H9 (cell line): Measurements from ENCODE around the gene BLOC1S1. TPM values are rescaled to one million over a fixed set of nuclear protein-coding genes. Genes with fewer than 3 reads are reported as not detected.

ENCODE experiments used
- DNase-seq: peaks from one replicate; pipeline ENCODE4 v3.0.0-alpha.2; 2017
- H2AFZ ChIP-seq: one replicate; pipeline ENCODE4 v1.6.1; 2013; ENCODE audit warnings: mild to moderate bottlenecking, low read length, control low read depth, moderate library complexity
- H2AK5ac ChIP-seq: 2 replicates; pipeline ENCODE4 v1.6.1; 2013; ENCODE audit warnings: low read length, control low read depth, mixed read lengths; ENCODE audit not compliant: insufficient read length
- H2BK120ac ChIP-seq: one replicate; pipeline ENCODE4 v1.6.1; 2013; ENCODE audit warnings: low read depth, mild to moderate bottlenecking, low read length, control low read depth, inconsistent platforms; ENCODE audit not compliant: poor library complexity, severe bottlenecking
- H2BK12ac ChIP-seq: 2 replicates; pipeline ENCODE4 v1.6.1; 2013; ENCODE audit warnings: low read length, control low read depth, mixed read lengths, low read depth; ENCODE audit not compliant: insufficient read length
- H2BK15ac ChIP-seq: 2 replicates; pipeline ENCODE4 v1.6.1; 2013; ENCODE audit warnings: low read depth, low read length, control low read depth
- H2BK20ac ChIP-seq: one replicate; pipeline ENCODE4 v1.6.1; 2013; ENCODE audit warnings: low read depth, mild to moderate bottlenecking, low read length, control low read depth, inconsistent platforms; ENCODE audit not compliant: poor library complexity, severe bottlenecking
- H2BK5ac ChIP-seq: 2 replicates; pipeline ENCODE4 v1.6.1; 2013; ENCODE audit warnings: low read length, control low read depth, mixed read lengths; ENCODE audit not compliant: insufficient read length
- H3K14ac ChIP-seq: 2 replicates; pipeline ENCODE4 v1.6.1; 2013; ENCODE audit warnings: low read length, control low read depth; ENCODE audit not compliant: insufficient read depth
- H3K18ac ChIP-seq: 2 replicates; pipeline ENCODE4 v1.6.1; 2013; ENCODE audit warnings: low read depth, mild to moderate bottlenecking, mixed read lengths, low read length, control low read depth; ENCODE audit not compliant: insufficient read length
- H3K23ac ChIP-seq: 2 replicates; pipeline ENCODE4 v1.6.1; 2013; ENCODE audit warnings: low read length, control low read depth, mixed read lengths, low read depth; ENCODE audit not compliant: insufficient read length
- H3K23me2 ChIP-seq: 2 replicates; pipeline ENCODE4 v1.6.1; 2013; ENCODE audit warnings: low read depth, mild to moderate bottlenecking, mixed read lengths, low read length, control low read depth; ENCODE audit not compliant: insufficient read length, poor library complexity, severe bottlenecking
- H3K27ac ChIP-seq: 2 replicates; pipeline ENCODE4 v1.5.1; 2013; ENCODE audit warnings: low read length, control low read depth, mixed read lengths, low read depth; ENCODE audit not compliant: insufficient read length
- H3K27me3 ChIP-seq: 2 replicates; pipeline ENCODE4 v1.6.1; 2013; ENCODE audit warnings: low read length, control low read depth, inconsistent platforms; ENCODE audit not compliant: insufficient read depth
- H3K4ac ChIP-seq: 2 replicates; pipeline ENCODE4 v1.6.1; 2013; ENCODE audit warnings: low read depth, mild to moderate bottlenecking, control low read depth, inconsistent platforms, low read length, moderate library complexity
- H3K4me1 ChIP-seq: 2 replicates; pipeline ENCODE4 v1.6.1; 2013; ENCODE audit warnings: low read length, control low read depth, inconsistent platforms; ENCODE audit not compliant: insufficient read depth
- H3K4me2 ChIP-seq: 2 replicates; pipeline ENCODE4 v1.6.1; 2013; ENCODE audit warnings: low read length, control low read depth, mixed read lengths; ENCODE audit not compliant: insufficient read length, insufficient read depth
- H3K56ac ChIP-seq: 2 replicates; pipeline ENCODE4 v1.6.1; 2013; ENCODE audit warnings: low read depth, mild to moderate bottlenecking, mixed read lengths, low read length, control low read depth; ENCODE audit not compliant: insufficient read length
- H3K79me1 ChIP-seq: 2 replicates; pipeline ENCODE4 v1.6.1; 2013; ENCODE audit warnings: low read depth, mild to moderate bottlenecking, moderate library complexity, low read length, control low read depth, inconsistent platforms; ENCODE audit not compliant: insufficient read depth, poor library complexity, severe bottlenecking
- H3K79me2 ChIP-seq: 2 replicates; pipeline ENCODE4 v1.6.1; 2013; ENCODE audit warnings: low read length, control low read depth, inconsistent platforms; ENCODE audit not compliant: insufficient read depth
- H3K9ac ChIP-seq: 2 replicates; pipeline ENCODE4 v1.6.1; 2013; ENCODE audit warnings: low read length, control low read depth, mixed read lengths; ENCODE audit not compliant: insufficient read length; ENCODE audit errors: extremely low read depth
- H3K9me3 ChIP-seq: one replicate; pipeline ENCODE4 v1.6.1; 2013; ENCODE audit warnings: low read depth, low read length, inconsistent platforms; ENCODE audit not compliant: control insufficient read depth
- H3T11ph ChIP-seq: one replicate; pipeline ENCODE4 v1.6.1; 2013; ENCODE audit warnings: mild to moderate bottlenecking, low read length, control low read depth, inconsistent platforms
- H4K20me1 ChIP-seq: one replicate; pipeline ENCODE4 v1.6.1; 2013; ENCODE audit not compliant: control insufficient read depth, insufficient read length, insufficient read depth
- H4K5ac ChIP-seq: 2 replicates; pipeline ENCODE4 v1.6.1; 2013; ENCODE audit warnings: low read depth, mild to moderate bottlenecking, mixed read lengths, low read length, control low read depth; ENCODE audit not compliant: insufficient read length
- H4K8ac ChIP-seq: replicated peaks from 2 replicates; pipeline ENCODE4 v1.6.1; 2013; ENCODE audit warnings: low read length, control low read depth, mixed read lengths, low read depth; ENCODE audit not compliant: insufficient read length
- H4K91ac ChIP-seq: 2 replicates; pipeline ENCODE4 v1.6.1; 2013; ENCODE audit warnings: low read depth, mild to moderate bottlenecking, moderate library complexity, mixed read lengths, low read length, control low read depth; ENCODE audit not compliant: insufficient read length
- H3K27ac Mint-ChIP-seq, 3 experiments: 2 replicates in 2 of 3; 3 replicates in 1 of 3; pipeline ENCODE4 v1.8.0; 2020 to 2021; ENCODE audit warnings: mixed read lengths in 3 of 3, mild to moderate bottlenecking in 1 of 3, moderate library complexity in 1 of 3
- H3K27me3 Mint-ChIP-seq: 2 replicates; pipeline ENCODE4 v1.8.0; 2021; ENCODE audit warnings: low read depth, mild to moderate bottlenecking, moderate library complexity, mixed read lengths
- H3K36me3 Mint-ChIP-seq, 3 experiments: 2 replicates in 2 of 3; 3 replicates in 1 of 3; pipeline ENCODE4 v1.8.0; 2020 to 2021; ENCODE audit warnings: low read depth in 3 of 3, mixed read lengths in 3 of 3; ENCODE audit not compliant: insufficient read depth in 1 of 3
- H3K4me1 Mint-ChIP-seq, 2 experiments: 2 replicates each; pipeline ENCODE4 v1.8.0; 2020; ENCODE audit warnings: mixed read lengths in 2 of 2
- H3K4me3 Mint-ChIP-seq, 2 experiments: 2 replicates in 1 of 2; 3 replicates in 1 of 2; pipeline ENCODE4 v1.8.0; 2020 to 2021; ENCODE audit warnings: mild to moderate bottlenecking in 2 of 2, mixed read lengths in 2 of 2, moderate library complexity in 1 of 2
- H3K9me3 Mint-ChIP-seq, 2 experiments: 2 replicates in 1 of 2; 3 replicates in 1 of 2; pipeline ENCODE4 v1.8.0; 2020; ENCODE audit warnings: mild to moderate bottlenecking in 2 of 2, mixed read lengths in 2 of 2, moderate library complexity in 1 of 2
- WGBS: extraction: QIAGEN DNeasy Blood & Tissue Kit; methylation state at CpG from one replicate; pipeline ENCODE4 v1.1.7; 2013; ENCODE audit warnings: missing lambda C conversion rate, low lambda C conversion rate, mixed read lengths; ENCODE audit not compliant: insufficient read length; ENCODE audit errors: extremely low coverage; 5-methylcytosine and 5-hydroxymethylcytosine counted together
- total RNA-seq: library from RNA; stranded (reverse); gene quantifications from 2 replicates; pipeline ENCODE4 v1.2.1, GENCODE V29; 2021
- TF ChIP-seq, protein P1 (sequence below): fragments of 200-600 bp; sonication (generic); conservative IDR thresholded peaks from 3 replicates; pipeline ENCODE4 v1.8.0; 2021; ENCODE audit warnings: antibody characterized with exemption, mild to moderate bottlenecking

The BLOC1S1 gene
- total RNA-seq, 1 experiment from 2014 or later, result 108 TPM

DNA sequence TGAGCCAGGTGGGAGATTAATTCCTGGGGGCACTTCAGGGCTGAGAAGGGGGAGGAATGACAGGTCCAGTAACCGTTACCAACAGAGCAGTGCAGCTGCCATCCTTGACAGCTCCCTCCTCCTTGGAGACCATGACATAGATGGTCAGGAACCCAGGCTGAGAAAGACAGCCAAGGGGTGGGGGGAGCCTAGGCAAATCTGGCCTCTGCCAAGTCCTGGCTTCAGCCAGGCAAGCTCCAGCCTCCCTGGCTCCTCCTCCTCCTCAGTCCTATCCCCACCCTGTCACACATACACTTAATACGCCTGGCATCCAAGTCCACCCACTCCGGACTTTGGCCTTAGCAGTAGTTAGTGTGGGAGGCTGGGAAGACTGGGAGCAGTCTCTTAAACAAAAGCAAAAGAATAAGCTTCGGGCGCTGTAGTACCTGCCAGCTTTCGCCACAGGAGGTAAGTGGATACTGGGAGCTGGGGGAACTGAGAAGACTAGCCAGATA is 4.3 kb downstream of the BLOC1S1 start, which contains the start of gene RDH5:
Gene RDH5, plus strand, starts transcription at position 323 of the 494 bp plus-strand sequence. CDS start 792 bp downstream, outside the sequence.
- Histone ChIP-seq H2AFZ (no peak within 1 kb of the TSS), H4K91ac (no peak within 1 kb of the TSS), H2BK5ac (no peak within 1 kb of the TSS), H2BK15ac (no peak within 1 kb of the TSS), H3K9me3 (no peaks in the 10 kb centered on the region), H3K23me2 (peaks cover 9% of the 10 kb centered on the region), H3K23ac (no peak within 1 kb of the TSS), H3K14ac (no peak within 1 kb of the TSS), H2BK12ac (no peak within 1 kb of the TSS), H3K27me3 (no peaks in the 10 kb centered on the region), H3K4me2 (no peak within 1 kb of the TSS), H4K5ac (no peak within 1 kb of the TSS), H2BK20ac (no peak within 1 kb of the TSS), H3K56ac (no peak within 1 kb of the TSS), H4K20me1 (no peaks in the 10 kb centered on the region), H3K18ac (no peak within 1 kb of the TSS), H3K79me1 (no peaks in the 10 kb centered on the region), H3K4ac (no peak within 1 kb of the TSS), H3K9ac (no peak within 1 kb of the TSS), H3K79me2 (no peaks in the 10 kb centered on the region), H3K27ac (no peak within 1 kb of the TSS), H3K4me1 (peaks cover 13% of the 10 kb centered on the region; the same call in 1 of the 2 replicates), H2AK5ac (no peak within 1 kb of the TSS), H2BK120ac (no peak within 1 kb of the TSS), H3T11ph (no peak within 1 kb of the TSS), H4K8ac (no peak within 1 kb of the TSS)
- no peak within 1 kb of the TSS for H3K4me3 Mint-ChIP-seq
- TF ChIP-seq, protein P1, sequence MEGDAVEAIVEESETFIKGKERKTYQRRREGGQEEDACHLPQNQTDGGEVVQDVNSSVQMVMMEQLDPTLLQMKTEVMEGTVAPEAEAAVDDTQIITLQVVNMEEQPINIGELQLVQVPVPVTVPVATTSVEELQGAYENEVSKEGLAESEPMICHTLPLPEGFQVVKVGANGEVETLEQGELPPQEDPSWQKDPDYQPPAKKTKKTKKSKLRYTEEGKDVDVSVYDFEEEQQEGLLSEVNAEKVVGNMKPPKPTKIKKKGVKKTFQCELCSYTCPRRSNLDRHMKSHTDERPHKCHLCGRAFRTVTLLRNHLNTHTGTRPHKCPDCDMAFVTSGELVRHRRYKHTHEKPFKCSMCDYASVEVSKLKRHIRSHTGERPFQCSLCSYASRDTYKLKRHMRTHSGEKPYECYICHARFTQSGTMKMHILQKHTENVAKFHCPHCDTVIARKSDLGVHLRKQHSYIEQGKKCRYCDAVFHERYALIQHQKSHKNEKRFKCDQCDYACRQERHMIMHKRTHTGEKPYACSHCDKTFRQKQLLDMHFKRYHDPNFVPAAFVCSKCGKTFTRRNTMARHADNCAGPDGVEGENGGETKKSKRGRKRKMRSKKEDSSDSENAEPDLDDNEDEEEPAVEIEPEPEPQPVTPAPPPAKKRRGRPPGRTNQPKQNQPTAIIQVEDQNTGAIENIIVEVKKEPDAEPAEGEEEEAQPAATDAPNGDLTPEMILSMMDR, result no peak
- peaks cover 0 to 3% of the 10 kb centered on the region in 2 experiments; a peak in 3 of 5 replicates for H3K9me3 Mint-ChIP-seq
- H3K4me1 Mint-ChIP-seq, result peaks cover 44 to 46% of the 10 kb centered on the region in 2 experiments
- peaks cover 3 to 30% (median 21%) of the 10 kb centered on the region in 3 experiments; a peak in 6 of 7 replicates for H3K36me3 Mint-ChIP-seq
- no CpG with 5 or more reads among the region's 6 CpGs for WGBS
- peak within 1 kb of the TSS in 2 of 3 experiments; percentile 68 to 75; a peak in 3 of 7 replicates for H3K27ac Mint-ChIP-seq
- peaks cover 4% of the 10 kb centered on the region for H3K27me3 Mint-ChIP-seq
- DNase-seq, result no peak
